Keratinocyte (primary cell): ENCODE measurements around the gene HPCAL1.

Experiments
- EZH2 ChIP-seq: IDR thresholded peaks from one replicate; pipeline ENCODE4 v1.6.1; 2012; ENCODE audit warnings: inconsistent platforms, mild to moderate bottlenecking, low read length, moderate library complexity
- TF ChIP-seq, protein P1 (sequence below), 3 experiments: IDR thresholded peaks in 1 of 3; conservative IDR thresholded peaks in 1 of 3; optimal IDR thresholded peaks in 1 of 3; 2 replicates in 2 of 3; 3 replicates in 1 of 3; pipeline versions ENCODE3 to v1.5.1; 2011; ENCODE audit warnings: low read length in 3 of 3, mild to moderate bottlenecking in 3 of 3, moderate library complexity in 2 of 3, control low read depth in 1 of 3, inconsistent platforms in 1 of 3; ENCODE audit not compliant: insufficient read depth in 2 of 3; ENCODE audit errors: extremely low read depth in 1 of 3

DNA sequence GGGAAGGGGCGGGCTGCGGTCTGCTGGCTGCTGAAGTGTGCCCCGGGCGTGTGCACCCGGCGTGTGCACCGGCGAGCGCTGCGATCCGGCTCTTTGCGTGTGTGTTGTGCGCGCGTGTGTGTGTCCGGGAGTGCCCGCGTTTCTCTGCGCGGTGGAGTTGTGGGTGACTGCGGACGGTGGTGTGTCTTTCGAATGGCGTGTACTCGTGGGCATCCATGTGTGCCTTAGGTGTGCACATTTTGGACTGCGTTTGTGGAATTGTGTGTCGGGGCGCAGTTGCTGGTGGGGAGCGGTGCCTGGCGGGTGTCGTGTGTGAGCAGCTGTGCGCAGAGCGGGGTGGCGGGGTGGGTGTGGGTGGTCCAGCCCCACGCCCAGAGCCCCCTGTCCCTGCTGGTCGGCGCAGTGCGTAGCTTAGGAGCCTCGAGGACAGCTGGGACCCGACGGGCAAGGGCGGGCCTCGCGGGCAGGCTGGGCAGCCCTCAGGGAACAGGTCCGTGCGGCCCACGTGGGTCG lies 533 bp downstream of the HPCAL1 start:
- TF ChIP-seq, protein P1, sequence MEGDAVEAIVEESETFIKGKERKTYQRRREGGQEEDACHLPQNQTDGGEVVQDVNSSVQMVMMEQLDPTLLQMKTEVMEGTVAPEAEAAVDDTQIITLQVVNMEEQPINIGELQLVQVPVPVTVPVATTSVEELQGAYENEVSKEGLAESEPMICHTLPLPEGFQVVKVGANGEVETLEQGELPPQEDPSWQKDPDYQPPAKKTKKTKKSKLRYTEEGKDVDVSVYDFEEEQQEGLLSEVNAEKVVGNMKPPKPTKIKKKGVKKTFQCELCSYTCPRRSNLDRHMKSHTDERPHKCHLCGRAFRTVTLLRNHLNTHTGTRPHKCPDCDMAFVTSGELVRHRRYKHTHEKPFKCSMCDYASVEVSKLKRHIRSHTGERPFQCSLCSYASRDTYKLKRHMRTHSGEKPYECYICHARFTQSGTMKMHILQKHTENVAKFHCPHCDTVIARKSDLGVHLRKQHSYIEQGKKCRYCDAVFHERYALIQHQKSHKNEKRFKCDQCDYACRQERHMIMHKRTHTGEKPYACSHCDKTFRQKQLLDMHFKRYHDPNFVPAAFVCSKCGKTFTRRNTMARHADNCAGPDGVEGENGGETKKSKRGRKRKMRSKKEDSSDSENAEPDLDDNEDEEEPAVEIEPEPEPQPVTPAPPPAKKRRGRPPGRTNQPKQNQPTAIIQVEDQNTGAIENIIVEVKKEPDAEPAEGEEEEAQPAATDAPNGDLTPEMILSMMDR (optimal IDR thresholded peaks at IDR 0.05 in 1 of 3, IDR thresholded peaks at IDR 0.05 in 1 of 3, conservative IDR thresholded peaks at IDR 0.05 in 1 of 3; ENCODE audit: extremely low read depth in 1 of 3, insufficient read depth in 2 of 3, low read length in 3 of 3): no peak
- TF ChIP-seq EZH2: no peak
